Endothelial cell of umbilical vein (primary cell): ENCODE measurements around the gene SSR4. TPM values are rescaled to one million over a fixed set of nuclear protein-coding genes. Genes with fewer than 3 reads are reported as not detected.

Source experiments
- BruUV-seq: library from RNA; stranded (reverse); fragments of 400-500 nt; replicated peaks from 2 replicates; lab custom pipeline; 2021; lab: Mats Ljungman, UMichigan
- CTCF ChIA-PET: fragments of 300-600, 350-600 bp; sonication (Branson Sonifier 250); formaldehyde crosslinking; loops from one replicate; lab custom pipeline; 2021; ENCODE audit warnings: antibody characterized with exemption, inconsistent platforms; lab: Charles Lee
- POLR2A ChIA-PET: fragments of 300-600, 350-600 bp; sonication (Branson Sonifier 250); formaldehyde crosslinking; loops from one replicate; lab custom pipeline; 2021; ENCODE audit warnings: antibody characterized with exemption, inconsistent platforms; lab: Charles Lee
- DNase-seq: peaks from one replicate; pipeline ENCODE4 v3.0.0-alpha.2; 2011; ENCODE audit warnings: low read depth, low spot score
- FAIRE-seq: peaks from 2 replicates; lab custom pipeline; 2011; peaks lifted over from hg19 to GRCh38; lab: Jason Lieb, UNC
- H2AFZ ChIP-seq: 2 replicates; pipeline ENCODE4 v1.6.0; 2012; ENCODE audit warnings: low read depth, low read length, control low read depth, inconsistent platforms
- H3K27ac ChIP-seq: 2 replicates; pipeline ENCODE4 v1.5.1; 2011; ENCODE audit warnings: low read depth, mild to moderate bottlenecking, control low read depth, low read length, moderate library complexity; ENCODE audit not compliant: insufficient read depth
- H3K27me3 ChIP-seq, 2 experiments: 2 replicates each; pipeline versions ENCODE4 v1.6.0 to v1.6.1; 2011; ENCODE audit warnings: low read length in 2 of 2, mixed read lengths in 1 of 2; ENCODE audit not compliant: control insufficient read depth in 2 of 2, insufficient read depth in 2 of 2
- H3K36me3 ChIP-seq, 2 experiments: 2 replicates in 1 of 2; 3 replicates in 1 of 2; pipeline ENCODE4 v1.5.1; 2011; ENCODE audit warnings: low read length in 2 of 2, mild to moderate bottlenecking in 1 of 2, moderate library complexity in 1 of 2; ENCODE audit not compliant: control insufficient read depth in 2 of 2, insufficient read depth in 2 of 2; ENCODE audit errors: extremely low read depth in 1 of 2
- H3K4me1 ChIP-seq: 3 replicates; pipeline ENCODE4 v1.5.1; 2011; ENCODE audit warnings: mild to moderate bottlenecking, low read length; ENCODE audit not compliant: control insufficient read depth, insufficient read depth; ENCODE audit errors: extremely low read depth
- H3K4me2 ChIP-seq: 2 replicates; pipeline ENCODE4 v1.6.1; 2011; ENCODE audit warnings: low read length, control low read depth, mixed read lengths; ENCODE audit not compliant: insufficient read depth
- H3K4me3 ChIP-seq, 3 experiments: fragments of 200-600 bp in 1 of 3; sonication (generic), shearing (Covaris generic) in 1 of 3; replicated peaks in 1 of 3; 2 replicates each; pipeline ENCODE4 v1.5.1; 2011 to 2016; ENCODE audit warnings: control low read depth in 3 of 3, low read length in 3 of 3, mild to moderate bottlenecking in 2 of 3, inconsistent platforms in 1 of 3, low read depth in 1 of 3, moderate library complexity in 1 of 3; ENCODE audit not compliant: insufficient read depth in 1 of 3
- H3K79me2 ChIP-seq: 2 replicates; pipeline ENCODE4 v1.6.0; 2012; ENCODE audit warnings: low read length, inconsistent platforms; ENCODE audit not compliant: control insufficient read depth, insufficient read depth
- H3K9ac ChIP-seq: replicated peaks from 2 replicates; pipeline ENCODE3; 2011; ENCODE audit warnings: low read length, control low read depth; ENCODE audit not compliant: insufficient read depth; ENCODE audit errors: extremely low read depth
- H3K9me1 ChIP-seq: replicated peaks from 3 replicates; pipeline ENCODE4 v1.6.0; 2011; ENCODE audit warnings: mild to moderate bottlenecking, low read length; ENCODE audit not compliant: control insufficient read depth, insufficient read depth; ENCODE audit errors: extremely low read depth
- H3K9me3 ChIP-seq: replicated peaks from 2 replicates; pipeline ENCODE4 v1.5.1; 2012; ENCODE audit warnings: low read length, inconsistent platforms; ENCODE audit not compliant: control insufficient read depth, insufficient read depth
- H4K20me1 ChIP-seq: replicated peaks from 2 replicates; pipeline ENCODE3; 2011; ENCODE audit warnings: mild to moderate bottlenecking, low read length; ENCODE audit not compliant: control insufficient read depth, insufficient read depth; ENCODE audit errors: extremely low read depth
- EZH2 ChIP-seq: IDR thresholded peaks from 2 replicates; pipeline ENCODE4 v1.6.1; 2012; ENCODE audit warnings: borderline replicate concordance, low read depth, mild to moderate bottlenecking, moderate library complexity, low read length, inconsistent platforms; ENCODE audit not compliant: severe bottlenecking
- FOS ChIP-seq: IDR thresholded peaks from 2 replicates; pipeline ENCODE4 v1.6.1; 2011; ENCODE audit warnings: mild to moderate bottlenecking, low read length, moderate library complexity, borderline replicate concordance; ENCODE audit not compliant: insufficient read depth
- GATA2 ChIP-seq: IDR thresholded peaks from 2 replicates; pipeline ENCODE4 v1.7.0; 2011; ENCODE audit warnings: low read depth, mild to moderate bottlenecking, moderate library complexity, mixed read lengths, low read length; ENCODE audit not compliant: insufficient read length, insufficient read depth
- JUN ChIP-seq: IDR thresholded peaks from 2 replicates; pipeline ENCODE4 v1.6.1; 2011; ENCODE audit warnings: borderline replicate concordance, low read depth; ENCODE audit not compliant: insufficient read length, insufficient read depth
- POLR2A ChIP-seq: IDR thresholded peaks from 2 replicates; pipeline ENCODE4 v1.6.1; 2012; ENCODE audit warnings: low read depth, mild to moderate bottlenecking, control low read depth, low read length
- dilution Hi-C: fragments of 300-500 bp; cut with MboI; formaldehyde crosslinking; loops from one replicate; pipeline ENCODE4 v1.15.0; 2019; ENCODE audit warnings: low sequenced_read_pairs; ENCODE audit not compliant: extremely low pct_ligation_motif_present
- intact Hi-C: fragments of 100-400 bp; cut with micrococcal nuclease; formaldehyde crosslinking; loops from one replicate; pipeline ENCODE4 v1.10.0; 2022
- polyA plus RNA-seq, 4 experiments: library from polyadenylated mRNA; depleted of rRNA in 3 of 4; stranded (reverse) in 3 of 4; unstranded in 1 of 4; fragments of >200 nt; gene quantifications; 2 replicates each; pipeline versions ENCODE4 v1.2.1 to v1.2.3, GENCODE V29; 2011 to 2012; ENCODE audit warnings: missing spikeins in 1 of 4
- total RNA-seq: library from RNA; stranded (reverse); gene quantifications from 2 replicates; pipeline ENCODE4 v1.2.3, GENCODE V29; 2021
- TF ChIP-seq, protein P1 (sequence below): IDR thresholded peaks from 2 replicates; pipeline ENCODE4 v1.6.1; 2011; ENCODE audit not compliant: insufficient read depth, insufficient read length
- TF ChIP-seq, protein P2 (sequence below), 2 donors: IDR thresholded peaks; 1 replicate in 1 of 2; 2 replicates in 1 of 2; pipeline ENCODE4 v1.5.1; 2011; ENCODE audit warnings: low read length in 2 of 2, mild to moderate bottlenecking in 2 of 2, moderate library complexity in 2 of 2, control low read depth in 1 of 2, inconsistent platforms in 1 of 2, low read depth in 1 of 2; ENCODE audit not compliant: insufficient read depth in 1 of 2; ENCODE audit errors: extremely low read depth in 1 of 2

The SSR4 gene
- total and polyA plus RNA-seq, 2 donors (not counting 3 experiments of a cell fraction or from before 2014, with no cell fraction given): 235 to 732 TPM

DNA sequence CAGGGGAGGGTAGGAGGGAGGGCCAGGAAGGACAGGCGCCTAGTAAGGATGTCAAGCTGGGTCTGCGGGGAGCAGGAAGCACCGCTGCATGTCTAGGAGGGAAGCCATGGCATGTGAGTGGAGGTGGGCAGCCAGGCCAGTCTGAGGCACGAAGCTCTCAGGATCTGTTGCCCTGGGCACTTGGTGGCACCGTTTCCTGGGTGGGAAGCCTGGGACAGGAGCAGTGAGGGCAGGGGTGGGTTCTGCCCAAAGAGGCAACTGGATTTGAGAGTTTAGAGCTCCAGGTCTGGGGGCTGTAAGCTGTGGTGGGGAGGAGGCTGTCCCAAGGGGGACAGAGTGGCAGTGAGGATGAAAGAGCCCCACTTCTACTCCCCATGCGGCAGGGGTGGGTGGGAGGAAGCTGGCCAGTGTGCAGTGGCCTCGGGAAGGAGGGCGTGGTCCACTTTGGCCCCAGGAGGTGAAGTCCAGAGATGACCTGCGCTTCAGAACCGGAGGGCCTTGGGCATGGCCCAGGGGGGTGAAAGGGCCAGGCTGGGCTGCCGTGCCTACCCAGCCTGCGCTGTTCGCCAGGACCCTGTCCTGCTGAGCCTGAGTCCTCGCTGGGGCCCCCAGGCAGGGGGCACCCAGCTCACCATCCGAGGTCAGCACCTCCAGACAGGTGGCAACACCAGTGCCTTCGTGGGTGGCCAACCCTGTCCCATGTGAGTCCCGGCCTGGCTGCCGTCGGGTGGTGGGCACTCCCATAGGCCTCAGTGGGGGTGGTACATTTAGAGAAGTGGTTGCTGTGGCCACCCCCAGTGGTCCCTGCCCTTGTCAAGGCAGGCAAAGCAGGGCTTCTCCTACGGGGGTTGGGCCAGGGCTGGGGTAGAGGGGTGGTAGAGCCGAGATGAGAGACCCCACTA lies 21.9 kb upstream of the SSR4 start:
- Histone ChIP-seq H3K9ac (no peak overlapping the region), H4K20me1 (no peaks in the 10 kb centered on the region), H3K36me3 (peaks cover 0 to 22% of the 10 kb centered on the region in 2 experiments), H2AFZ (no peak overlapping the region), H3K79me2 (no peaks in the 10 kb centered on the region), H3K4me3 (no peak overlapping the region), H3K27me3 (no peaks in the 10 kb centered on the region), H3K4me2 (no peak overlapping the region), H3K27ac (no peak overlapping the region), H3K9me3 (no peaks in the 10 kb centered on the region), H3K9me1 (no peaks in the 10 kb centered on the region), H3K4me1 (no peaks in the 10 kb centered on the region)
- TF ChIP-seq JUN: no peak
- no peak for TF ChIP-seq POLR2A
- TF ChIP-seq, protein P1, sequence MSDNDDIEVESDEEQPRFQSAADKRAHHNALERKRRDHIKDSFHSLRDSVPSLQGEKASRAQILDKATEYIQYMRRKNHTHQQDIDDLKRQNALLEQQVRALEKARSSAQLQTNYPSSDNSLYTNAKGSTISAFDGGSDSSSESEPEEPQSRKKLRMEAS: no peak
- TF ChIP-seq GATA2: no peak
- TF ChIP-seq, protein P2, sequence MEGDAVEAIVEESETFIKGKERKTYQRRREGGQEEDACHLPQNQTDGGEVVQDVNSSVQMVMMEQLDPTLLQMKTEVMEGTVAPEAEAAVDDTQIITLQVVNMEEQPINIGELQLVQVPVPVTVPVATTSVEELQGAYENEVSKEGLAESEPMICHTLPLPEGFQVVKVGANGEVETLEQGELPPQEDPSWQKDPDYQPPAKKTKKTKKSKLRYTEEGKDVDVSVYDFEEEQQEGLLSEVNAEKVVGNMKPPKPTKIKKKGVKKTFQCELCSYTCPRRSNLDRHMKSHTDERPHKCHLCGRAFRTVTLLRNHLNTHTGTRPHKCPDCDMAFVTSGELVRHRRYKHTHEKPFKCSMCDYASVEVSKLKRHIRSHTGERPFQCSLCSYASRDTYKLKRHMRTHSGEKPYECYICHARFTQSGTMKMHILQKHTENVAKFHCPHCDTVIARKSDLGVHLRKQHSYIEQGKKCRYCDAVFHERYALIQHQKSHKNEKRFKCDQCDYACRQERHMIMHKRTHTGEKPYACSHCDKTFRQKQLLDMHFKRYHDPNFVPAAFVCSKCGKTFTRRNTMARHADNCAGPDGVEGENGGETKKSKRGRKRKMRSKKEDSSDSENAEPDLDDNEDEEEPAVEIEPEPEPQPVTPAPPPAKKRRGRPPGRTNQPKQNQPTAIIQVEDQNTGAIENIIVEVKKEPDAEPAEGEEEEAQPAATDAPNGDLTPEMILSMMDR (IDR thresholded peaks at IDR 0.05; ENCODE audit: extremely low read depth in 1 of 2, insufficient read depth in 1 of 2, low read depth in 1 of 2, low read length in 2 of 2): no peak
- TF ChIP-seq EZH2: no peak
- TF ChIP-seq FOS: no peak
- BruUV-seq: no TSS peak
- dilution Hi-C loops (no loop called here), intact Hi-C loops (no loop called here)
- FAIRE-seq: no peak
- DNase-seq: no peak
- ChIA-PET CTCF (no interaction called here), POLR2A (no interaction called here)
